ENCODE results near the gene ULBP2.

- TF ChIP-seq CTCF (IDR thresholded peaks at IDR 0.05; ENCODE audit: low read length) (no peak), EZH2 (optimal IDR thresholded peaks at IDR 0.05; ENCODE audit: low read depth, low read length) (no peak), EZH2phosphoT487 (IDR thresholded peaks at IDR 0.05; ENCODE audit: low read length) (no peak)
These were observed 46.9 kb downstream of the ULBP2 start for GRCh38 chr6:149988550-149989346.
